Chondrocyte (in vitro differentiated cells): ENCODE data around the gene GNG7. TPM values are rescaled to one million over a fixed set of nuclear protein-coding genes. Genes with fewer than 3 reads are reported as not detected.

Source experiments
- DNase-seq: peaks from one replicate; pipeline ENCODE4 v3.0.0; 2021; ENCODE audit warnings: mixed read lengths, low spot score
- H3K27ac Mint-ChIP-seq: one replicate; pipeline ENCODE4 v1.8.0; 2021; ENCODE audit warnings: mild to moderate bottlenecking, moderate library complexity, mixed read lengths; ENCODE audit not compliant: unreplicated experiment
- H3K27me3 Mint-ChIP-seq: 2 replicates; pipeline ENCODE4 v1.8.0; 2021; ENCODE audit warnings: low read depth, mixed read lengths
- H3K36me3 Mint-ChIP-seq: 2 replicates; pipeline ENCODE4 v1.8.0; 2021; ENCODE audit warnings: low read depth, mixed read lengths
- H3K4me1 Mint-ChIP-seq: 2 replicates; pipeline ENCODE4 v1.8.0; 2021; ENCODE audit warnings: low read depth, mild to moderate bottlenecking, mixed read lengths
- H3K4me3 Mint-ChIP-seq: one replicate; pipeline ENCODE4 v1.8.0; 2021; ENCODE audit warnings: mild to moderate bottlenecking, moderate library complexity, mixed read lengths; ENCODE audit not compliant: unreplicated experiment
- H3K9me3 Mint-ChIP-seq: 2 replicates; pipeline ENCODE4 v1.8.0; 2021; ENCODE audit warnings: low read depth, mixed read lengths
- total RNA-seq: library from RNA; stranded (reverse); gene quantifications from 3 replicates; pipeline ENCODE4 v1.2.1, GENCODE V29; 2021
- TF ChIP-seq, protein P1 (sequence below): fragments of 200-600 bp; sonication (generic); IDR thresholded peaks from 2 replicates; pipeline ENCODE4 v1.5.0; 2021; ENCODE audit warnings: antibody characterized with exemption, mild to moderate bottlenecking, moderate library complexity

Gene GNG7
- total RNA-seq, 1 donor from 2014 or later, result 1.9 TPM

DNA sequence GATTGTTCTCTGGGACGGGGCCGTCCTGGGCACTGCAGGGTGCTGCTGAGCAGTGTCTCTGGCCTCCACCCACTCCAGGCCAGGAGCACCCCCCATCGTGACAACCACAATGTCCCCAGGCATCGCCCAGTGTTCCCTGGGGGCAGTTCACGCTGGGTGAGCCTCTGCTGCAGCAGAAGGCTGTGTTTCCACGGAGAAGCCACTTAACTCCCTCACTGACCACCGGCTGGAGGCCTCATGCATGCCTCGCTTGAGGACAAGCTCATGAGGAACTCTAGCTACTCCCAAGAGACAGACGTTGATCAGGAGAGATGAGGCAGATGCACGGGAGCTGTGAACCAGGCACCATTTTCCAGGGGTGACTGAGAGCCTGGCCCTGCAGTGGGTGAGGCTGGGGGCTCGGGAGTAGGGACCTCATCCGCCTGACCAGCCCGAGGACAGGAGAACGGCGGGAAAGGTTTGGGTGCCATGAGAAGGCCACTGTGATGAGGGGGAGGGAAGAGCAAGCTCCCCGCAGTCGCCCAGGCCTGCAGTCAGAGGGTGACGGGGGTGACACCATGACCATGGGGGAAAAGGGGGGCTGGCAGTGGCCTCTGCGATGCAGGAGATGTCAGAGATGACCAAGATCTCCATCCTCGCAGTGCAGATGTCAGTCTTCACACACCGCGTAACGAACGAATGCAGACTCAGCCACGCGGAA, 32.2 kb upstream of the GNG7 start:
- Mint-ChIP-seq H3K36me3 (peaks cover 10% of the 10 kb centered on the region), H3K9me3 (no peaks in the 10 kb centered on the region), H3K4me3 (no peak overlapping the region), H3K4me1 (peaks cover 11% of the 10 kb centered on the region), H3K27ac (no peak overlapping the region), H3K27me3 (no peaks in the 10 kb centered on the region)
- TF ChIP-seq, protein P1, sequence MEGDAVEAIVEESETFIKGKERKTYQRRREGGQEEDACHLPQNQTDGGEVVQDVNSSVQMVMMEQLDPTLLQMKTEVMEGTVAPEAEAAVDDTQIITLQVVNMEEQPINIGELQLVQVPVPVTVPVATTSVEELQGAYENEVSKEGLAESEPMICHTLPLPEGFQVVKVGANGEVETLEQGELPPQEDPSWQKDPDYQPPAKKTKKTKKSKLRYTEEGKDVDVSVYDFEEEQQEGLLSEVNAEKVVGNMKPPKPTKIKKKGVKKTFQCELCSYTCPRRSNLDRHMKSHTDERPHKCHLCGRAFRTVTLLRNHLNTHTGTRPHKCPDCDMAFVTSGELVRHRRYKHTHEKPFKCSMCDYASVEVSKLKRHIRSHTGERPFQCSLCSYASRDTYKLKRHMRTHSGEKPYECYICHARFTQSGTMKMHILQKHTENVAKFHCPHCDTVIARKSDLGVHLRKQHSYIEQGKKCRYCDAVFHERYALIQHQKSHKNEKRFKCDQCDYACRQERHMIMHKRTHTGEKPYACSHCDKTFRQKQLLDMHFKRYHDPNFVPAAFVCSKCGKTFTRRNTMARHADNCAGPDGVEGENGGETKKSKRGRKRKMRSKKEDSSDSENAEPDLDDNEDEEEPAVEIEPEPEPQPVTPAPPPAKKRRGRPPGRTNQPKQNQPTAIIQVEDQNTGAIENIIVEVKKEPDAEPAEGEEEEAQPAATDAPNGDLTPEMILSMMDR, result no peak
- DNase-seq, result peak; percentile 81

GRCh38 chr19:2733930-2734588, 31.6 kb upstream of the GNG7 start:
- Mint-ChIP-seq H3K4me3 (no peak overlapping the region), H3K4me1 (peaks cover 7% of the 10 kb centered on the region), H3K27ac (peak overlapping the region; percentile 79), H3K27me3 (no peaks in the 10 kb centered on the region), H3K9me3 (no peaks in the 10 kb centered on the region), H3K36me3 (peaks cover 10% of the 10 kb centered on the region)
- TF ChIP-seq, protein P1, result no peak
- DNase-seq, result peak; percentile 76

- peak; percentile 90 for DNase-seq
- no peaks in the 10 kb centered on the region for H3K27me3 Mint-ChIP-seq
- peaks cover 10% of the 10 kb centered on the region for H3K36me3 Mint-ChIP-seq
- no peak overlapping the region for H3K27ac Mint-ChIP-seq
- TF ChIP-seq, protein P1, result no peak
- H3K4me1 Mint-ChIP-seq, result no peaks in the 10 kb centered on the region
- H3K4me3 Mint-ChIP-seq, result no peak overlapping the region
- H3K9me3 Mint-ChIP-seq, result no peaks in the 10 kb centered on the region
These were observed 30.4 kb upstream of the GNG7 start for GRCh38 chr19:2732883-2733282.

DNA sequence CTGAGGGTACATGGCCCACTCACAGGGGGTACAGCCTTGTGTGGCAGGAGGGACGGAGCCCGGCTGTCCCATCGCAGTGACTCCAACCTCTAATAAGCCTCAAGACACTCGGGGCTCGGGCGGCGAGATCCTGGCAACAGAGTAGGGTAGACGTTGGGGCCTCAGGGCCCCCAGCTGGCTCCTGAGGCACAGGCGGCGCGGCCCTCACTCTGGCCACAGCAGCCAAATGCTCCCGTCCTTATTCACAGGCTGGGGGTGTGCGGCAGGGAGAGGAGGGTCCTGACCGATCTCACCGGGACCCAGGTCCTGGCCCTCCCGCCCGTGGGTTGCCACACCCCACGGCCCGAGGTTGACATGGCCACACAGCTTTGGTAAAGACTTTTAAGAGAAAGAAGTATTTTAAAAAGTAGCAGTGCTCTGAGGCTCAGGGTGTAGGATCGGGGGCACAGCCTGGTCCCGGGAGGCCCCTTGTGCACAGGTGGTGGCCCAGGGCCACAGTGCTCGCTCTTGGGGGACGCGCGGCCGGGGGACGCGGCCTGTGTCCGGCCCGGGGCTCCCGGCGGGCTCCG, 29.7 kb upstream of the GNG7 start:
- Mint-ChIP-seq H3K36me3 (peaks cover 10% of the 10 kb centered on the region), H3K27me3 (no peaks in the 10 kb centered on the region), H3K4me3 (no peak overlapping the region), H3K4me1 (no peaks in the 10 kb centered on the region), H3K27ac (no peak overlapping the region), H3K9me3 (no peaks in the 10 kb centered on the region)
- peak; percentile 71 for DNase-seq
- TF ChIP-seq, protein P1, result no peak

- H3K9me3 Mint-ChIP-seq, result no peaks in the 10 kb centered on the region
- H3K4me1 Mint-ChIP-seq, result peaks cover 4% of the 10 kb centered on the region
- H3K27me3 Mint-ChIP-seq, result peaks cover 3% of the 10 kb centered on the region
- peaks cover 7% of the 10 kb centered on the region for H3K36me3 Mint-ChIP-seq
- peak; percentile 82 for DNase-seq
- H3K4me3 Mint-ChIP-seq, result no peak overlapping the region
- no peak overlapping the region for H3K27ac Mint-ChIP-seq
- TF ChIP-seq, protein P1, result no peak
These were observed 28.9 kb upstream of the GNG7 start for GRCh38 chr19:2731181-2731995.
